ENCODE measurements around the gene GTF2H2C. TPM values are rescaled to one million over a fixed set of nuclear protein-coding genes. Genes with fewer than 3 reads are reported as not detected.
"Not testable (repeated sequence)": the region's sequence is repeated elsewhere in the genome, so short reads cannot be mapped to it uniquely, and the experiment has no call there.

GTF2H2C gene
- total RNA-seq, 2 donors from 2014 or later: 20.3 to 24.8 TPM

DNA sequence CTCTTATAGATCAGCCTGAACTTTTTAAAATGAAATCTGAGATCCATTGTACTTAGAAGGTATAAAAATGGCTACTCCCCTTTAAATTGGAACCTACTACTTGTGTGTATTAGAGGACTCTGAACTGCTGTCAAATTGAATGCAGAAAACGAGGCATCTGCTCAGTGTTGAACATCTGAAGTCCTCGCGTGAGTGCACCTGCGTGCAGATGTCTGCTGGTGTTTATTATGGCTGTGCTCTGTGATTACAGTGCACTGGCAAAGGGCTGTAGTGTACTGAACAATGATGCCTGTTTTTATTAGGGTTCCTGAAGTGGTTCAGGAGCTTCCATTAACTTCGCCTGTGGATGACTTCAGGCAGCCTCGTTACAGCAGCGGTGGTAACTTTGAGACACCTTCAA, 15.4 kb upstream of the GTF2H2C start:
- ATAC-seq; intact Hi-C loops (cut with DNase I, micrococcal nuclease); DNase-seq: not testable (repeated sequence)

DNA sequence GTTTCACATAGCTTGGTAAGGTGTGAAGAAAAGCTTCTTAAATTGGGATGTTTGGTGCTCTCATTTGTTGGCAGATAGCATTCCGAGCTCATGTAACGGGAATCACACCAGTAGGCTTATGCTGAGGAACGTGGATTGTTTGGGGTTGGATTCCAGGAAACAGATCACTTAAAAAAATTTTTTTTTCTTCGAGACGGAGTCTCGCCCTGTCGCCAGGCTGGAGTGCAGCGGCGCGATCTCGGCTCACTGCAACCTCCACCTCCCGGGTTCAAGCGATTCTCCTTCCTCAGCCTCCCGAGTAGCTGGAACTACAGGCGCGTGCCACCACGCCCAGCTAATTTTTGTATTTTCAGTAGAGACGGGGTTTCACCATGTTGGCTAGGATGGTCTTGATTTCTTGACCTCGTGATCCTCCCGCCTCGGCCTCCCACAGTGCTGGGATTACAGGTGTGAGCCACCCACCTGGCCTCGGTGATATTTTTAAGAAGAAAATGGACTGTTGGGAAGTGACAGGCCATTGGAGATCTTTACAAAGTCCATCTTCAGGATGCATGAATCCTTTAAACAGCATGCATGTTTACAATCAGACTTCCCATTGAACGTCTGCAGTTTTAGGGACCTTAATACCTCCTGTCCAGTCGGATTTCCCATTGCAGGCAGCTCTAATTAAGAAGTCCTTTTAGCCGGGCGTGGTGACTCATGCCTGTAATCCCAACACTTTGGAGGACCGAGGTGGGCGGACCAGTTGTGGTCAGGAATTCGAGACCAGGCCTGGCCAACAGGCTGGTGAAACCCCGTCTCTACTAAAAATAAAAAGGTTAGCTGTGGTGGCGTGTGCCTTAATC, 818 bp downstream of the GTF2H2C start:
- peak; percentile 7 to 19 for DNase-seq
- intact Hi-C loops (cut with DNase I, micrococcal nuclease): not testable (repeated sequence)
- ATAC-seq: peak; percentile 16

DNA sequence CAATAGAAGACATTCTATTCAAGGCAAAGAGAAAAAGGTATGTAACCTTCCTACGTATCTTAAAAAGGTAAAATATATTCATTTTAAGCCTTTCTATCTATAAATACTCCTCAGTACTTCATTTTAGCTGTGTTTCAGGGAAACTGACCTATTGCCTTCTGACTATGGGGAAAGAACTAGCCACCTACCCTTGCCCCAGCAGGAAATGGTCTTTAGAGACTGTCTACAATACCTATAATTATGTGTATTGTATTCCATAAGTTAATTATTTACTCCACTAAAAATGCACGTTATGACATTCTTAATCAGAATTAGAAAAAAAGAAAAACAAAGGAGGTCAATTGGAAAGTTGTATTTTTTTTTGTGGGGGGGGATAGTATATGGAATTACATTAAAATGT, 6.2 kb downstream of the GTF2H2C start:
- DNase-seq; intact Hi-C loops (cut with DNase I, micrococcal nuclease): not testable (repeated sequence)
- peak; percentile 86 for ATAC-seq

DNA sequence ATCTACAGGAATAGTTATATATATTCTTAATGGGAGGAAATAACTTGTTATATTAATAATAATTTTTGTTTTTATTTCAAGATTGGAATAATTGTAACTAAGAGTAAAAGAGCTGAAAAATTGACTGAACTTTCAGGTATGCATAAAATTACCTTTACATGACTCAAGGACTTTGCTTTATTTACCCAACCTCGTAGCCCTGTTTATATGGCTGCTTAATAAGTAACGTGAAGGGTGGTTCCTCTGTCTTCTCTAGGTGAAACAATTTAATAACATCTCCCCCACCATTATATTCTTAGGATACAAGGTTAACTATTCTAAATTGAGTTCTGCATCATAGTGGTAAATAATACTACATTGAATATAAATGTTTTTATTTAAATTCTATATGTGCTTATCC, 8.1 kb downstream of the GTF2H2C start:
- peak; percentile 63 for ATAC-seq
- intact Hi-C loops (cut with DNase I, micrococcal nuclease); DNase-seq: not testable (repeated sequence)

DNA sequence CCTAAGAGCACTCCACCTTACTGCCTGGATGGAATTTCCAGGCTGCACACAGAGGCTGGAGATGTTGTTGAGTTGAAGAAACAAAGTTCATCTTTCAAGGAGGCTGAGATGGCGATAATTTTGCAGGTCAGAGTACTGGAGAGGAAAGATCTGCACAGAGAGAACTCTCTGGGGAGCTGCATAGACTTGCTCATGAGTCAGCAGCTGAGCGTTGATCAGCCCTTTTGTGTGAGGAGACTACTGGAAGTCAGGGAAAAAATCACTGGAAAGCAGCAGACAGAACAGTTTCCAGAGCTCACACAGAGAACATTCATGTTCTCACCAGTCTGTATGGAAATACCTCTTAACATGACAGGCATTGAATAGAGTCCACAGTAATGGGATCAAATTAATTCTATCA, 23.4 kb downstream of the GTF2H2C start:
- DNase-seq; ATAC-seq; intact Hi-C loops (cut with DNase I, micrococcal nuclease): not testable (repeated sequence)

DNA sequence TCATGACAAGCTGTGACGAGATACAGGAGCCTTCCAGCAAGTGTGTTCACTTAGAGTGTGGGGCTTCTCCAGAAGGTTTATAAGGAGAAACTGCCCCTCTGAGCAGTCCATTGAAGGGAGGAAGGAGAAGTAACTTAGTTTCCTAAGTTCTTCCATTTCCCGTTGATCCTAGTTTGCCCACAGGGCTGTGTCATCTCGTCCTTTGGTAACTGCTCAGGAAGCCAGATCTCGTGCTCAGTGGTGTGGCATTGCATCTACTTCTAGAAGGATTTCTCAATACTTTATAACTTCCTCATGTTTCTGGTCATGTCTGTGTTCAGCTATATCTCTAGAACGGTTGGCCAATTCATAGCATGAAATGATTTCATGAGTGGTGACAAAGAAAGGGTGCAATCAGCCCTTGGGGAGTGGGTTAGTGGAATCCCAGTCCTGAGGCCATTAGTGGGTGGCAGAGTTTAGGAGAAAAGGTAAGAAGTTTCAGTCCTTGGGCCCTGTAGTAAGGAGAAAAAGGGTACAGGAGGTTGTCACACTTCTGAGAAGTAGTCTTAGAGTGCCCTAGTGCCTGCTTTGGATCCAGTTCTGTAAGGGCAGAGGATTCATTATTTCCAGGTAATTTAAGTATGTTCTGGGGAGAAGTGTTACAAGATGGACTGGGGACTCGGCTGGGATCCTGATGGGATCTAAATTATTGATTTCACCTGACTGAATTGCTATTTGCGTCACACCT, 36.3 kb downstream of the GTF2H2C start:
- ATAC-seq; intact Hi-C loops (cut with DNase I, micrococcal nuclease); DNase-seq: not testable (repeated sequence)

DNA sequence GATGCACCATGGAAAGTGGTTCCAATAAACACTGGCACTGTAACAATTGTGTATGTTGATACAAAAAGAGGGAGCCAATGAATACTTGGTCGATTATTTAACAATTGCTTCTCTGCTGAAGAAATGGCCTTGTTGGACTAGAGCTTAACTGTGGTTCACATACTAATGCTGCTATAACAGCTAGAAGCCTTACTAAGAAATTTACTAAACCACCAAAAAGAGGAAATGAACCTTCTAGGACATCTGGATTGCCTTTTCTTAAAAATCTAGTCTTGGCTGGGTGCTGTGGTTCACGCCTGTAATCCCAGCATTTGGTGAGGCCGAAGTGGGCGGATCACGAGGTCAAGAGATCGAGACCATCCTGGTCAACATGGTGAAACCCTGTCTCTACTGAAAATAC, 42.0 kb downstream of the GTF2H2C start:
- DNase-seq; intact Hi-C loops (cut with DNase I, micrococcal nuclease); ATAC-seq: not testable (repeated sequence)

DNA sequence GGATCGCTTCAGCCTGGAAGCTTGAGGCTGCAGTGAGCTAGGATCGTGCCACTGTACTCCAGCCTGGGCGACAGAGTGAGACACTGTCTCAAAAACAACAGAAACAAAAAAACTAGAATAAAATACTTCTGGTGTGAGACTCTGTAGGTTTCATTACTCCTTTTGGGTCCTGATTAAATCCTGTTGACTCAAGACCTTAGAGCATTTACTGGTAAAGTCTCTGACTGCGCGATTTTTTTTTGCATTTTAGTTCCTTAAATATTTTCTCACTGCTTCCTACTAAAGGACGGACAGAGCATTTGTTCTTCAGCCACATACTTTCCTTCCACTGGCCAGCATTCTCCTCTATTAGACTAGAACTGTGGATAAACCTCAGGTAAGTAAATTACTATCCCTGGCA, 46.8 kb downstream of the GTF2H2C start:
- ATAC-seq; intact Hi-C loops (cut with DNase I, micrococcal nuclease); DNase-seq: not testable (repeated sequence)

DNA sequence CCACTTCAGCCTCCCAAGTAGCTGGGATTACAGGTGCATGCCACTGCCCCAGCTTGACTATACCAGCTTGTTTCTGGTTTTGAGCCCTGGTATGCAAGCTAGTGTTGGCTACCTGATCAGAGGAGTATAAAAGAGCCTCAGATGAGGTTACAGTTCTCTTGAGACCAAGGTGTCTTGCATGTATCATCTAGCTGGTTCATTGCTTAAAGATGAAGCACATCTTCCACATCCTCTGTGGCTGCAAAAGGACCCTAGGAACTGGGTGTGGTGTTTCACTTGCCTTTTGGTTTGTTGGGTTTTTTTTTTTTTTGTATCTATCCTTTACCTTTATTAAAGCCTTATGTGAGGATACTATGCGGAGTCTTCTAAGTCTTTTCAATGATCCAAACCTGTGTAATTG, 47.8 kb downstream of the GTF2H2C start:
- intact Hi-C loops (cut with DNase I, micrococcal nuclease); DNase-seq; ATAC-seq: not testable (repeated sequence)

DNA sequence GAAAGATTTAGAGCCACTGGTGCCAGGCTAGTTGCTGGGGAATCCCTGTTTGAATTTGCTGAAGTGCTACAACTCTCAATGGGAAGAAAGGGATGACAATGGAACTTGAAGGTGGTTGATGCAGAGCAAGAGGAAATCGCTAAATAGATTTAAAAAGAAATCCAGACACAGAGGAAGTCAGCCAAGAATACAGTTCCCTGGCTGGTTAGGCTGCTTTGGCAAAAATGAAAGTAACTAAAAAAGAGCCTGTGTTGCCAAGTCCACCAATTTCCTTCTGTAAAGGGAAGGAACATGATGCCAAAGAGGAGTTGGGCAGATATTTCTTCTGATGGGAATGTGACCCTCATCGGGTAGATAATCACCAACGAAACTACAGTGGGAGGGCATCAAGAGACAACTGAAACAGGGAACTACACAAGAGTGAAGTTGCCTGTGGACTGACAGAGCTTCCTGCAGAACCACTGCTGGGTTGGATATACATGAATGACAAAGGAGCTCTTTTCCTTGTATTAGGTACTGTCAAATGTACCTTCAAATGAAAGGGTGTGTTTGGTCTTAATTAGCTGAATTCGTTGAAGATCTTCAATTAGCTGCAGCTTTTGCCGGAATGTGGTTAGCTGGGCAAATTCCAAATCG, 49.0 kb downstream of the GTF2H2C start:
- peak; percentile 42 for ATAC-seq
- DNase-seq: not testable (repeated sequence)

DNA sequence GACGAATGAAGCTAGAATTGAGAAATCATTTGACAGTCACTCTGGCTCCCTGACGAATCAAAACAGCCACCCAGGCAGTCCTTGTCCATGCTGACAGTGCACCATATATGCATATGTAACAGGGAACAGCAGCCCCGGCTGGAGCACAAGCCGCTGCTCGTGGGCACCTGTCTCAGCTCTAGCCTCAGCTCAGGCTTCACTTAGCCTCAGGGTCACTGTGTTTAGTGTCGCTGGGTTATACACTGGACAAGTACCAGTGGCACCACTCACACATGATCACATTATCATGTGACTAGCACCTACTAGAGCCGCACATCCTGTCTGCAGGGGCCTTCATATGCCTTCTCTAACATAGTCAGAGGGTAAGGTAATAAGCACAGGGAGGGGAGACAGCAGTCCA, 54.9 kb downstream of the GTF2H2C start:
- ATAC-seq; DNase-seq; intact Hi-C loops (cut with DNase I, micrococcal nuclease): not testable (repeated sequence)

More for the DNA sequence above, 49.0 kb downstream of the GTF2H2C start:
- intact Hi-C loops (cut with DNase I, micrococcal nuclease): not testable (repeated sequence)

DNA sequence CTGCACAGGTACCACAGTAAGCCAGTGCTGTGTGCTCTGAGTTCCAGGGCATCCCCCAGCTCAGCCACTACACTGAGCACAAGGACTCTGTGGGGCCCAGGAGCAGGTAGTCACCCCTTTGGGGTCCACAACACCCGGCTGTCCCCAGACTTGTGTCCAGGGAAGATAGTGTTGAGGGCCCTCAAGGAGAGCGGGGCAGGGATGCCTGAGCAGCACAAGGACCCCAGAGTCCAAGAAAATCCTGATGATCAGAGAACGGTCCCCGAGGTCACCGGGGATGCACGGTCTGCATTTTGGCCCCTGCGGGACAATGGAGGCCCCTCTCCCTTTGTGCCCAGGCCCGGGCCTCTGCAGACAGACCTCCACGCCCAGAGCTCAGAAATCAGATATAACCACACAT, 71.9 kb downstream of the GTF2H2C start:
- ATAC-seq; intact Hi-C loops (cut with DNase I, micrococcal nuclease): not testable (repeated sequence)
- peak in 1 of 2 donors; percentile 1 for DNase-seq

Other genes starting within 250 kb of the GTF2H2C start
- 10 to 100 TPM; 20.3 to 26.3 TPM for gene CCDC125, start 227.4 kb upstream of the GTF2H2C start, total RNA-seq
- 10 to 100 TPM; 26.3 to 33.2 TPM for gene AK6, start 190.7 kb upstream of the GTF2H2C start, total RNA-seq
- gene TAF9, start 190.7 kb upstream of the GTF2H2C start, total RNA-seq: 10 to 100 TPM; 38.4 to 53.9 TPM
- 10 to 100 TPM; 17.2 to 17.8 TPM for gene RAD17, start 190.4 kb upstream of the GTF2H2C start, total RNA-seq
- 10 to 100 TPM; 56.0 to 56.6 TPM for gene MARVELD2, start 145.1 kb upstream of the GTF2H2C start, total RNA-seq
- gene OCLN, start 67.4 kb upstream of the GTF2H2C start, total RNA-seq: 100 to 1,000 TPM; 127 to 129 TPM